ENCODE results near the gene ZNF664. TPM values are rescaled to one million over a fixed set of nuclear protein-coding genes. Genes with fewer than 3 reads are reported as not detected.

ZNF664 gene
- total RNA-seq, 1 donor from 2014 or later = 97.5 TPM

DNA sequence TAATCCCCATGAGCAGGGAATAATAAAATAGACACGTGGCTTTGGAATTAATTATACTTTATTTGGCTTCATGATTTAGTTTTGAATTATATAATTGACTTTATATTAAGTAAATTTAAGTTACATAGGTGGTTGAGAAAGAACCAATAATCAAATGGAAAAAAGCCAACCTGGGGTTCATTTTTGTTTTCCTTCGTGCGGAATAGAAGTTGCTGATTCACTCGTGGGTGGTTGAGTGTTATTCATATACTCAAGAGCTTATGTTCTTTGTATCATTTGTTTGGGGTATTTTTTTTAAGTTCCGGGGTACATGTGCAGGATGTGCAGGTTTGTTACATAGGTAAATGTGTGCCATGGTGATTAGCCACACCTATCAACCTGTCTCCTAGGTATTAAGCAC lies 58.0 kb downstream of the ZNF664 start:
- H3K4me3 ChIP-seq (ENCODE audit: low read depth, low read length) = no peak overlapping the region
- DNase-seq (ENCODE audit: low read depth) = no peak
- no peaks in the 10 kb centered on the region for H3K27me3 ChIP-seq (ENCODE audit: control insufficient read depth, insufficient read depth, low read length)
- H3K36me3 ChIP-seq (ENCODE audit: control insufficient read depth, insufficient read depth, low read length) = no peaks in the 10 kb centered on the region
- TF ChIP-seq, protein P1, sequence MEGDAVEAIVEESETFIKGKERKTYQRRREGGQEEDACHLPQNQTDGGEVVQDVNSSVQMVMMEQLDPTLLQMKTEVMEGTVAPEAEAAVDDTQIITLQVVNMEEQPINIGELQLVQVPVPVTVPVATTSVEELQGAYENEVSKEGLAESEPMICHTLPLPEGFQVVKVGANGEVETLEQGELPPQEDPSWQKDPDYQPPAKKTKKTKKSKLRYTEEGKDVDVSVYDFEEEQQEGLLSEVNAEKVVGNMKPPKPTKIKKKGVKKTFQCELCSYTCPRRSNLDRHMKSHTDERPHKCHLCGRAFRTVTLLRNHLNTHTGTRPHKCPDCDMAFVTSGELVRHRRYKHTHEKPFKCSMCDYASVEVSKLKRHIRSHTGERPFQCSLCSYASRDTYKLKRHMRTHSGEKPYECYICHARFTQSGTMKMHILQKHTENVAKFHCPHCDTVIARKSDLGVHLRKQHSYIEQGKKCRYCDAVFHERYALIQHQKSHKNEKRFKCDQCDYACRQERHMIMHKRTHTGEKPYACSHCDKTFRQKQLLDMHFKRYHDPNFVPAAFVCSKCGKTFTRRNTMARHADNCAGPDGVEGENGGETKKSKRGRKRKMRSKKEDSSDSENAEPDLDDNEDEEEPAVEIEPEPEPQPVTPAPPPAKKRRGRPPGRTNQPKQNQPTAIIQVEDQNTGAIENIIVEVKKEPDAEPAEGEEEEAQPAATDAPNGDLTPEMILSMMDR (IDR thresholded peaks at IDR 0.05; ENCODE audit: insufficient read depth, low read length, poor library complexity, severe bottlenecking) = no peak

GRCh38 chr12:124032265-124032886 lies 59.4 kb downstream of the ZNF664 start:
- no peak overlapping the region for H3K4me3 ChIP-seq (ENCODE audit: low read depth, low read length)
- H3K27me3 ChIP-seq (ENCODE audit: control insufficient read depth, insufficient read depth, low read length) = no peaks in the 10 kb centered on the region
- no peak for DNase-seq (ENCODE audit: low read depth)
- no peaks in the 10 kb centered on the region for H3K36me3 ChIP-seq (ENCODE audit: control insufficient read depth, insufficient read depth, low read length)
- TF ChIP-seq, protein P1 (IDR thresholded peaks at IDR 0.05; ENCODE audit: insufficient read depth, low read length, poor library complexity, severe bottlenecking) = peak; percentile 95

DNA sequence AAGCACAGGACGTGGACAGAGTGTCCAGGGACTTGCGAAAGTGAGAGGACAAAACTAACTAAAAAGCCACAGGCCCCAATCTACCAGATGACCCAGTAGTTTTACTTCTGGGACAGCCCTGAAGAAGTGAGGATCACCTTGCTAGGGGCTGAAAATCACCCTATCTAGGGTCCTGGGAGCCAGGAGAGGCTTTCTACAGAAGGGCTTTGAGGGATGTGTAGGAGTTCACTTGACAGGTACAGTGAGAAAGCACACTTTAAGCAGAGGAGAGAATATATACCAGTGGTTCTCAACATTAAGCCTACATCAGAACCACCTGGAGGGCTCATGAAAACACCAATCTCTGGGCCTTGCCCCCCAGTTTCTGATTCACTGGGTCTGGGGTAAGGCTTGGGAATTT lies 60.8 kb downstream of the ZNF664 start:
- no peak for DNase-seq (ENCODE audit: low read depth)
- H3K36me3 ChIP-seq (ENCODE audit: control insufficient read depth, insufficient read depth, low read length) = no peaks in the 10 kb centered on the region
- no peak overlapping the region for H3K4me3 ChIP-seq (ENCODE audit: low read depth, low read length)
- TF ChIP-seq, protein P1 (IDR thresholded peaks at IDR 0.05; ENCODE audit: insufficient read depth, low read length, poor library complexity, severe bottlenecking) = no peak
- H3K27me3 ChIP-seq (ENCODE audit: control insufficient read depth, insufficient read depth, low read length) = no peaks in the 10 kb centered on the region

DNA sequence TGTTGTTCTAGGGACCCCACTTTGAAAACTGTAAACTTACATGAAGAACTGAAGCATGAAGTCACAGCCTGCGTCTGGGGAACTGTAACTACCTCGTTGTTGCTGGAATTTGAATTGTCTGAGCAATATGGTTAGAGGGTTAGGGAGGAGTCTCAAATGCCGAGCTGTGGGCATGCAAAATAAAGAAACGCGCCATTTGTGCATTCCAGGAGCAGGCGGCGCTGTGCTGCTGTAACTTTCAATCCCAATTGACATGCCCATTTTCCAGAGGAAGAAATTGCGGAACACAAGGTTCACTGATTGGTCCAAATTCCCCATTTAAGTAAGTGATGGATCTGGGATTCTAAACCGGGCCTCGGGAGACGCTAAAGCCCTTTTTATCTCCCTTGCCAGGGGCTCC lies 61.3 kb downstream of the ZNF664 start:
- TF ChIP-seq, protein P1 (IDR thresholded peaks at IDR 0.05; ENCODE audit: insufficient read depth, low read length, poor library complexity, severe bottlenecking) = no peak
- no peaks in the 10 kb centered on the region for H3K36me3 ChIP-seq (ENCODE audit: control insufficient read depth, insufficient read depth, low read length)
- no peaks in the 10 kb centered on the region for H3K27me3 ChIP-seq (ENCODE audit: control insufficient read depth, insufficient read depth, low read length)
- H3K4me3 ChIP-seq (ENCODE audit: low read depth, low read length) = no peak overlapping the region
- no peak for DNase-seq (ENCODE audit: low read depth)

- DNase-seq (ENCODE audit: low read depth) = no peak
- TF ChIP-seq, protein P1 (IDR thresholded peaks at IDR 0.05; ENCODE audit: insufficient read depth, low read length, poor library complexity, severe bottlenecking) = no peak
- no peaks in the 10 kb centered on the region for H3K36me3 ChIP-seq (ENCODE audit: control insufficient read depth, insufficient read depth, low read length)
- H3K27me3 ChIP-seq (ENCODE audit: control insufficient read depth, insufficient read depth, low read length) = no peaks in the 10 kb centered on the region
- no peak overlapping the region for H3K4me3 ChIP-seq (ENCODE audit: low read depth, low read length)
Measured at GRCh38 chr12:124035163-124035562, 62.1 kb downstream of the ZNF664 start.

DNA sequence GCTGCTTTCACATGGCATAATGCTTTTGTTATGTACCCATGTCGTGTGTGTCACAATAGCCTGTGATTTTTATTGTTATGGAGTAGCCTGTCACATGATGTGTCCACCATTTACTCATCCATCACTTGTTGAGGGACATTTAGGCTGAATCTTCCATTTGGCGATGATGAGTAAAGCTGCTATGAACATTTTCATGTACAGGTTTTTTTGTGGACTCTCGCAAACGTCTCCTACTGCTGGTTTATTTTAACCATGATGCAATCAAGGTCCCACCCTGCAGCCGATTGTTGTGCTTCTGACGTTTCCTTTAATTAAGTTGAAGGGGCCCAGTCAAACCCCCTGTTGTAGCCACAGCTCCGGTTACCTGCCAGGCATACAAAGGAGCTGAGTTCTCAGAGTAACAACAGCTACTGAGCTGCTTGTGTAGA lies 63.2 kb downstream of the ZNF664 start:
- DNase-seq (ENCODE audit: low read depth) = no peak
- Histone ChIP-seq H3K4me3 (ENCODE audit: low read depth, low read length) (no peak overlapping the region), H3K27me3 (ENCODE audit: control insufficient read depth, insufficient read depth, low read length) (no peaks in the 10 kb centered on the region), H3K36me3 (ENCODE audit: control insufficient read depth, insufficient read depth, low read length) (no peaks in the 10 kb centered on the region)
- TF ChIP-seq, protein P1 (IDR thresholded peaks at IDR 0.05; ENCODE audit: insufficient read depth, low read length, poor library complexity, severe bottlenecking) = no peak
